SK-N-SH treated with all-trans-retinoic acid at 6 μM for 48 hours (cell line): ENCODE results near the gene RGS4.

Experiments used
- ATAC-seq: fragments of 200-7000 bp; cut with Tn5 transposase; 3 replicates; pipeline ENCODE4 v1.9.1; 2020; ENCODE audit warnings: mild to moderate bottlenecking, moderate library complexity
- ARNTL ChIP-seq: fragments of 450-650 bp; formaldehyde crosslinking; IDR thresholded peaks from 2 replicates; pipeline ENCODE4 v1.5.0; 2020; ENCODE audit warnings: low read depth, mild to moderate bottlenecking, moderate library complexity, borderline replicate concordance
- BACH2 ChIP-seq: fragments of 250-450 bp; sonication (Bioruptor Pico); IDR thresholded peaks from 2 replicates; pipeline ENCODE4 v1.9.0; 2021; ENCODE audit warnings: mild to moderate bottlenecking, borderline replicate concordance
- CREB5 ChIP-seq: fragments of 250-450 bp; sonication (Bioruptor Pico); IDR thresholded peaks from 2 replicates; pipeline ENCODE4 v1.5.1; 2020; ENCODE audit warnings: low read depth, mild to moderate bottlenecking, moderate library complexity
- CSDC2 ChIP-seq: fragments of 250-450 bp; sonication (Bioruptor Pico); IDR thresholded peaks from 2 replicates; pipeline ENCODE4 v1.5.0; 2020; ENCODE audit warnings: mild to moderate bottlenecking, moderate library complexity
- CSRNP3 ChIP-seq: fragments of 250-450 bp; sonication (Bioruptor Pico); IDR thresholded peaks from 2 replicates; pipeline ENCODE4 v1.5.1; 2021; ENCODE audit warnings: mild to moderate bottlenecking, moderate library complexity
- ESRRG ChIP-seq: fragments of 250-450 bp; sonication (Bioruptor Pico); IDR thresholded peaks from 2 replicates; pipeline ENCODE4 v1.6.1; 2021; ENCODE audit warnings: mild to moderate bottlenecking
- GLIS3 ChIP-seq: fragments of 250-450 bp; sonication (Bioruptor Pico); IDR thresholded peaks from 2 replicates; pipeline ENCODE4 v1.5.0; 2020; ENCODE audit warnings: mild to moderate bottlenecking, moderate library complexity
- ISL1 ChIP-seq: fragments of 250-450 bp; sonication (Bioruptor Pico); IDR thresholded peaks from 2 replicates; pipeline ENCODE4 v2.1.2; 2022; ENCODE audit warnings: mild to moderate bottlenecking, moderate library complexity
- OSR1 ChIP-seq: fragments of 250-450 bp; sonication (Bioruptor Pico); IDR thresholded peaks from 2 replicates; pipeline ENCODE4 v1.8.0; 2022; ENCODE audit warnings: moderate library complexity, mild to moderate bottlenecking, inconsistent platforms
- PATZ1 ChIP-seq: fragments of 250-450 bp; sonication (Bioruptor Pico); IDR thresholded peaks from 2 replicates; pipeline ENCODE4 v1.8.0; 2020; ENCODE audit warnings: mild to moderate bottlenecking, moderate library complexity, borderline replicate concordance
- POU6F1 ChIP-seq: fragments of 250-450 bp; sonication (Bioruptor Pico); IDR thresholded peaks from 2 replicates; pipeline ENCODE4 v1.8.0; 2021; ENCODE audit warnings: low read depth, mild to moderate bottlenecking, moderate library complexity, borderline replicate concordance
- PPARA ChIP-seq: fragments of 250-450 bp; sonication (Bioruptor Pico); IDR thresholded peaks from 2 replicates; pipeline ENCODE4 v1.5.0; 2020; ENCODE audit warnings: mild to moderate bottlenecking, borderline replicate concordance
- RARB ChIP-seq: fragments of 250-450 bp; sonication (Bioruptor Pico); IDR thresholded peaks from 2 replicates; pipeline ENCODE4 v1.8.0; 2021; ENCODE audit warnings: mild to moderate bottlenecking, moderate library complexity
- SNAI2 ChIP-seq: fragments of 250-450 bp; sonication (Bioruptor Pico); IDR thresholded peaks from 2 replicates; pipeline ENCODE4 v1.5.0; 2020; ENCODE audit warnings: mild to moderate bottlenecking, moderate library complexity
- TCF4 ChIP-seq: fragments of 250-450 bp; sonication (Bioruptor Pico); IDR thresholded peaks from 2 replicates; pipeline ENCODE4 v1.8.0; 2021; ENCODE audit warnings: mild to moderate bottlenecking, moderate library complexity, borderline replicate concordance
- TOX ChIP-seq: fragments of 250-450 bp; sonication (Bioruptor Pico); IDR thresholded peaks from 2 replicates; pipeline ENCODE4 v1.8.0; 2021; ENCODE audit warnings: mild to moderate bottlenecking, moderate library complexity, borderline replicate concordance
- TSHZ2 ChIP-seq: fragments of 250-450 bp; sonication (Bioruptor Pico); IDR thresholded peaks from 2 replicates; pipeline ENCODE4 v1.5.0; 2020; ENCODE audit warnings: mild to moderate bottlenecking, moderate library complexity
- ZC3H10 ChIP-seq: fragments of 250-450 bp; sonication (Bioruptor Pico); IDR thresholded peaks from 2 replicates; pipeline ENCODE4 v1.5.1; 2021; ENCODE audit warnings: mild to moderate bottlenecking, moderate library complexity
- ZFP3 ChIP-seq: fragments of 250-450 bp; sonication (Bioruptor Pico); IDR thresholded peaks from 2 replicates; pipeline ENCODE4 v1.5.0; 2020; ENCODE audit warnings: mild to moderate bottlenecking, moderate library complexity
- ZFP30 ChIP-seq: fragments of 450-650 bp; formaldehyde crosslinking; IDR thresholded peaks from 2 replicates; pipeline ENCODE4 v1.5.0; 2022; ENCODE audit warnings: mild to moderate bottlenecking, moderate library complexity
- ZNF565 ChIP-seq: fragments of 450-650 bp; formaldehyde crosslinking; conservative IDR thresholded peaks from 2 replicates; pipeline ENCODE4 v1.5.0; 2020; ENCODE audit warnings: low read depth, mild to moderate bottlenecking, moderate library complexity
- ZNF70 ChIP-seq: fragments of 450-650 bp; formaldehyde crosslinking; IDR thresholded peaks from 2 replicates; pipeline ENCODE4 v1.5.0; 2020; ENCODE audit warnings: mild to moderate bottlenecking, moderate library complexity
- ZNF8 ChIP-seq: fragments of 450-650 bp; formaldehyde crosslinking; IDR thresholded peaks from 2 replicates; pipeline ENCODE4 v1.5.0; 2020; ENCODE audit warnings: mild to moderate bottlenecking, moderate library complexity

The RGS4 gene

GRCh38 chr1:163072658-163073057 lies 3.5 kb downstream of the RGS4 start:
- ATAC-seq = no peak
- TF ChIP-seq TOX (peak; percentile 41; the same call in 1 of the 2 replicates), ZC3H10 (CRISPR knock-in tag) (peak; percentile 72), GLIS3 (CRISPR knock-in tag) (no peak)

GRCh38 chr1:163074004-163074403 lies 4.8 kb downstream of the RGS4 start:
- TF ChIP-seq ESRRG (CRISPR knock-in tag) = peak; percentile 30; the same call in 1 of the 2 replicates
- TF ChIP-seq BACH2 (CRISPR knock-in tag) = no peak
- TF ChIP-seq CSRNP3 (CRISPR knock-in tag) = peak; percentile 73; the same call in 1 of the 2 replicates
- 0 out of 2 replicates have a peak, but pooled peaks have one; percentile 2 for TF ChIP-seq TCF4 (CRISPR knock-in tag)
- TF ChIP-seq RARB (CRISPR knock-in tag) = no peak
- TF ChIP-seq TOX = no peak
- peak; percentile 67; the same call in 1 of the 2 replicates for TF ChIP-seq CREB5 (CRISPR knock-in tag)
- TF ChIP-seq ARNTL = no peak
- TF ChIP-seq ZFP3 = 0 out of 2 replicates have a peak, but pooled peaks have one; percentile 49
- no peak for TF ChIP-seq POU6F1 (CRISPR knock-in tag)
- no peak for TF ChIP-seq SNAI2
- TF ChIP-seq TSHZ2 (CRISPR knock-in tag) = no peak
- TF ChIP-seq CSDC2 (CRISPR knock-in tag) = no peak
- TF ChIP-seq ZNF70 (CRISPR knock-in tag) = no peak
- TF ChIP-seq PATZ1 (CRISPR knock-in tag) = no peak; the same call in 1 of the 2 replicates
- TF ChIP-seq ZNF8 (CRISPR knock-in tag) = 0 out of 2 replicates have a peak, but pooled peaks have one; percentile 19
- TF ChIP-seq ISL1 (CRISPR knock-in tag) = no peak
- TF ChIP-seq OSR1 (CRISPR knock-in tag) = no peak
- TF ChIP-seq ZNF565 (CRISPR knock-in tag) = no peak
- TF ChIP-seq PPARA (CRISPR knock-in tag) = no peak
- peak; percentile 68; the same call in 1 of the 2 replicates for TF ChIP-seq ZC3H10 (CRISPR knock-in tag)
- TF ChIP-seq ZFP30 = 0 out of 2 replicates have a peak, but pooled peaks have one; percentile 17
- TF ChIP-seq GLIS3 (CRISPR knock-in tag) = peak; percentile 90
- ATAC-seq = no peak
